Suppressor macrophage treated with lipopolysaccharide for 4 hours (primary cell): ENCODE measurements around the gene TINAGL1.

Experiments used
- DNase-seq: peaks from one replicate; pipeline ENCODE4 v3.0.0-alpha.2; 2020

The TINAGL1 gene

GRCh38 chr1:31568895-31569595 lies 7.3 kb upstream of the TINAGL1 start:
- no peak for DNase-seq

GRCh38 chr1:31569596-31570173 lies 6.6 kb upstream of the TINAGL1 start:
- DNase-seq = no peak

- DNase-seq = no peak
Observed at GRCh38 chr1:31570228-31570627, 6.1 kb upstream of the TINAGL1 start.

GRCh38 chr1:31570906-31571305 lies 5.4 kb upstream of the TINAGL1 start:
- DNase-seq = no peak

- DNase-seq = peak; percentile 13
Observed at GRCh38 chr1:31571340-31572295, 4.7 kb upstream of the TINAGL1 start.

GRCh38 chr1:31572323-31573104 lies 3.8 kb upstream of the TINAGL1 start:
- peak; percentile 45 for DNase-seq

- no peak for DNase-seq
Observed at GRCh38 chr1:31573261-31573660, 3.1 kb upstream of the TINAGL1 start.

- no peak for DNase-seq
Observed at GRCh38 chr1:31574749-31575368, 1.5 kb upstream of the TINAGL1 start.

- no peak for DNase-seq
Observed at GRCh38 chr1:31575369-31576140, 760 bp upstream of the TINAGL1 start.

- no peak for DNase-seq
Observed at GRCh38 chr1:31576743-31577455, 584 bp downstream of the TINAGL1 start.

GRCh38 chr1:31577515-31578192 lies 1.3 kb downstream of the TINAGL1 start:
- DNase-seq = no peak

GRCh38 chr1:31579374-31579773 lies 3.1 kb downstream of the TINAGL1 start:
- no peak for DNase-seq

GRCh38 chr1:31580513-31580870 lies 4.2 kb downstream of the TINAGL1 start:
- no peak for DNase-seq

- DNase-seq = no peak
Observed at GRCh38 chr1:31580891-31581603, 4.7 kb downstream of the TINAGL1 start.

- DNase-seq = no peak
Observed at GRCh38 chr1:31581821-31582810, 5.8 kb downstream of the TINAGL1 start.

GRCh38 chr1:31583082-31583994 lies 7.0 kb downstream of the TINAGL1 start:
- no peak for DNase-seq
